ENCODE measurements around the gene PAK5. TPM values are rescaled to one million over a fixed set of nuclear protein-coding genes. Genes with fewer than 3 reads are reported as not detected.

Gene PAK5
- total and polyA plus RNA-seq, 9 of the 15 experiments (the other 6 are each of a cell fraction or from before 2014, with no cell fraction given), result not detected

- TF ChIP-seq CREB5 (CRISPR knock-in tag; IDR thresholded peaks at IDR 0.05) (no peak), ZNF592 (IDR thresholded peaks at IDR 0.05) (no peak), ZBTB7A (IDR thresholded peaks at IDR 0.05; ENCODE audit: borderline replicate concordance, control insufficient read depth, low read depth, low read length) (no peak)
Measured at GRCh38 chr20:9571783-9572182, 267.1 kb downstream of the PAK5 start (continued).

- Histone ChIP-seq H3K27ac (ENCODE audit: extremely low read depth, low read depth, low read length) (no peak overlapping the region), H3K9me3 (replicated peaks; ENCODE audit: control insufficient read depth, insufficient read depth, low read depth, low read length) (no peaks in the 10 kb centered on the region), H3K9ac (ENCODE audit: insufficient read depth in 1 of 2, low read depth in 2 of 2, low read length in 2 of 2) (no peak overlapping the region), H3K4me2 (ENCODE audit: insufficient read depth, low read length) (no peak overlapping the region), H2AFZ (ENCODE audit: low read depth, low read length) (no peak overlapping the region), H3K9me1 (ENCODE audit: control insufficient read depth, insufficient read depth, low read length) (no peaks in the 10 kb centered on the region), H3K4me1 (replicated peaks in 1 of 2; ENCODE audit: control insufficient read depth in 2 of 2, insufficient read depth in 2 of 2, low read length in 2 of 2) (no peaks in the 10 kb centered on the region), H3K79me2 (ENCODE audit: control insufficient read depth, insufficient read depth, low read length) (no peaks in the 10 kb centered on the region), H4K20me1 (replicated peaks; ENCODE audit: control insufficient read depth, insufficient read depth, low read length) (no peaks in the 10 kb centered on the region), H3K4me3 (no peak overlapping the region), H3K27me3 (ENCODE audit: control insufficient read depth in 2 of 2, insufficient read depth in 2 of 2, low read length in 2 of 2) (no peaks in the 10 kb centered on the region), H3K36me3 (ENCODE audit: control insufficient read depth, insufficient read depth, low read length) (no peaks in the 10 kb centered on the region)
- TF ChIP-seq ILF3 (IDR thresholded peaks at IDR 0.05; ENCODE audit: borderline replicate concordance) (no peak), CC2D1A (IDR thresholded peaks at IDR 0.05) (no peak)
- BruUV-seq (replicated peaks), result no TSS peak
- WGBS (ENCODE audit: insufficient coverage, low coverage, missing lambda C conversion rate), result 4% methylated on average over 2 of the region's 2 CpGs
- ChIA-PET POLR2A (no interaction called here), CTCF (ENCODE audit: low intra/inter-chr PET ratio) (no interaction called here)
- ATAC-seq, result no peak
- intact Hi-C loops (cut with micrococcal nuclease) (no loop called here), in situ Hi-C loops (cut with MboI) (no loop called here)
- no peak for FAIRE-seq
- DNase-seq (ENCODE audit: extremely low read depth in 1 of 4, low spot score in 3 of 4), result no peak
Measured at GRCh38 chr20:9570612-9571011, 268.3 kb downstream of the PAK5 start.
